ENCODE data around the gene GFAP. TPM values are rescaled to one million over a fixed set of nuclear protein-coding genes. Genes with fewer than 3 reads are reported as not detected.

The GFAP gene
- total and polyA plus RNA-seq, 3 experiments from 2014 or later: not detected

- H3K27me3 Mint-ChIP-seq: peaks cover 0 to 2% of the 10 kb centered on the region in 2 donors
- no peak for DNase-seq
- CTCF ChIA-PET: interaction anchor here (1.0 kb wide), 1 partner anchor 13 kb away, joined by 3 read pairs; no protein-coding TSS in a partner anchor
- POLR2A ChIA-PET: no interaction called here
- H3K4me1 Mint-ChIP-seq: no peaks in the 10 kb centered on the region
- H3K36me3 ChIP-seq (ENCODE audit: insufficient read depth, low read length): no peaks in the 10 kb centered on the region
- H3K9me3 Mint-ChIP-seq: no peaks in the 10 kb centered on the region
- H3K36me3 Mint-ChIP-seq: no peaks in the 10 kb centered on the region
- H3K4me1 ChIP-seq (ENCODE audit: insufficient read depth, low read length): no peaks in the 10 kb centered on the region
- no peak overlapping the region for H3K4me3 ChIP-seq (ENCODE audit: low read length)
- no peaks in the 10 kb centered on the region for H3K9me3 ChIP-seq (ENCODE audit: low read length)
- H3K4me3 Mint-ChIP-seq: no peak overlapping the region
- no peak overlapping the region for H3K27ac ChIP-seq (ENCODE audit: low read depth, low read length)
- H3K27me3 ChIP-seq (ENCODE audit: insufficient read depth, low read length, poor library complexity, severe bottlenecking): no peaks in the 10 kb centered on the region
- peak overlapping the region in 2 of 8 donors; percentile 42 to 44 for H3K27ac Mint-ChIP-seq
Measured at GRCh38 chr17:44928950-44929720, 13.8 kb upstream of the GFAP start.

- no peaks in the 10 kb centered on the region for H3K36me3 ChIP-seq (ENCODE audit: insufficient read depth, low read length)
- H3K27me3 ChIP-seq (ENCODE audit: insufficient read depth, low read length, poor library complexity, severe bottlenecking): no peaks in the 10 kb centered on the region
- H3K4me1 Mint-ChIP-seq: no peaks in the 10 kb centered on the region
- H3K9me3 ChIP-seq (ENCODE audit: low read length): no peaks in the 10 kb centered on the region
- H3K27me3 Mint-ChIP-seq: peaks cover 1 to 2% of the 10 kb centered on the region in 2 donors
- peak in 1 of 5 donors; percentile 30 for DNase-seq
- H3K9me3 Mint-ChIP-seq: no peaks in the 10 kb centered on the region
- POLR2A ChIA-PET: no interaction called here
- peak overlapping the region in 1 of 8 donors; percentile 79 for H3K27ac Mint-ChIP-seq
- no peaks in the 10 kb centered on the region for H3K4me1 ChIP-seq (ENCODE audit: insufficient read depth, low read length)
- no peaks in the 10 kb centered on the region for H3K36me3 Mint-ChIP-seq
- CTCF ChIA-PET: no interaction called here
- no peak overlapping the region for H3K4me3 Mint-ChIP-seq
- H3K4me3 ChIP-seq (ENCODE audit: low read length): no peak overlapping the region
- H3K27ac ChIP-seq (ENCODE audit: low read depth, low read length): no peak overlapping the region
Measured at GRCh38 chr17:44928136-44928535, 12.8 kb upstream of the GFAP start.

GRCh38 chr17:44927696-44928095 lies 12.4 kb upstream of the GFAP start:
- Histone ChIP-seq H3K4me1 (ENCODE audit: insufficient read depth, low read length) (no peaks in the 10 kb centered on the region), H3K36me3 (ENCODE audit: insufficient read depth, low read length) (no peaks in the 10 kb centered on the region), H3K9me3 (ENCODE audit: low read length) (no peaks in the 10 kb centered on the region), H3K27ac (ENCODE audit: low read depth, low read length) (no peak overlapping the region), H3K4me3 (ENCODE audit: low read length) (no peak overlapping the region), H3K27me3 (ENCODE audit: insufficient read depth, low read length, poor library complexity, severe bottlenecking) (no peaks in the 10 kb centered on the region)
- no peak overlapping the region for H3K4me3 Mint-ChIP-seq
- H3K4me1 Mint-ChIP-seq: no peaks in the 10 kb centered on the region
- peak in 1 of 5 donors; percentile 20 for DNase-seq
- ChIA-PET CTCF (interaction anchor here (0.6 to 1.6 kb wide), 2 partner anchors 208 to 674 kb away, joined by 3 read pairs; partner anchors contain the start of gene ACBD4), POLR2A (no interaction called here)
- H3K9me3 Mint-ChIP-seq: no peaks in the 10 kb centered on the region
- peak overlapping the region in 1 of 8 donors; percentile 79 for H3K27ac Mint-ChIP-seq
- H3K36me3 Mint-ChIP-seq: no peaks in the 10 kb centered on the region
- peaks cover 2 to 6% of the 10 kb centered on the region in 2 donors for H3K27me3 Mint-ChIP-seq

- Histone ChIP-seq H3K4me1 (ENCODE audit: insufficient read depth, low read length) (no peaks in the 10 kb centered on the region), H3K27ac (ENCODE audit: low read depth, low read length) (no peak overlapping the region), H3K9me3 (ENCODE audit: low read length) (no peaks in the 10 kb centered on the region), H3K36me3 (ENCODE audit: insufficient read depth, low read length) (no peaks in the 10 kb centered on the region), H3K4me3 (ENCODE audit: low read length) (no peak overlapping the region), H3K27me3 (ENCODE audit: insufficient read depth, low read length, poor library complexity, severe bottlenecking) (no peaks in the 10 kb centered on the region)
- ChIA-PET POLR2A (no interaction called here), CTCF (interaction anchor here (0.6 to 1.6 kb wide), 2 partner anchors 208 to 673 kb away, joined by 3 read pairs; partner anchors contain the start of gene ACBD4)
- no peaks in the 10 kb centered on the region for H3K9me3 Mint-ChIP-seq
- H3K27me3 Mint-ChIP-seq: peaks cover 2 to 10% of the 10 kb centered on the region in 2 donors
- DNase-seq: peak in 1 of 5 donors; percentile 37
- H3K27ac Mint-ChIP-seq: no peak overlapping the region
- no peak overlapping the region for H3K4me3 Mint-ChIP-seq
- H3K36me3 Mint-ChIP-seq: no peaks in the 10 kb centered on the region
- H3K4me1 Mint-ChIP-seq: no peaks in the 10 kb centered on the region
Measured at GRCh38 chr17:44926821-44927525, 11.7 kb upstream of the GFAP start.

GRCh38 chr17:44925731-44926697 lies 10.7 kb upstream of the GFAP start:
- Mint-ChIP-seq H3K36me3 (no peaks in the 10 kb centered on the region), H3K27me3 (peaks cover 2 to 14% of the 10 kb centered on the region in 2 donors), H3K9me3 (no peaks in the 10 kb centered on the region), H3K27ac (peak overlapping the region in 1 of 8 donors; percentile 89), H3K4me1 (no peaks in the 10 kb centered on the region), H3K4me3 (no peak overlapping the region)
- Histone ChIP-seq H3K27ac (ENCODE audit: low read depth, low read length) (no peak overlapping the region), H3K36me3 (ENCODE audit: insufficient read depth, low read length) (no peaks in the 10 kb centered on the region), H3K9me3 (ENCODE audit: low read length) (no peaks in the 10 kb centered on the region), H3K4me3 (ENCODE audit: low read length) (no peak overlapping the region), H3K27me3 (ENCODE audit: insufficient read depth, low read length, poor library complexity, severe bottlenecking) (no peaks in the 10 kb centered on the region), H3K4me1 (ENCODE audit: insufficient read depth, low read length) (no peaks in the 10 kb centered on the region)
- DNase-seq: peak in 1 of 5 donors; percentile 37
- ChIA-PET POLR2A (no interaction called here), CTCF (interaction anchor here (1.6 kb wide), 1 partner anchor 209 kb away, joined by 3 read pairs; the partner anchor contains the start of gene ACBD4)

GRCh38 chr17:44924107-44924544 lies 8.8 kb upstream of the GFAP start:
- no peak overlapping the region for H3K4me3 Mint-ChIP-seq
- CTCF ChIA-PET: no interaction called here
- no peaks in the 10 kb centered on the region for H3K9me3 ChIP-seq (ENCODE audit: low read length)
- no peak overlapping the region for H3K4me3 ChIP-seq (ENCODE audit: low read length)
- H3K27me3 ChIP-seq (ENCODE audit: insufficient read depth, low read length, poor library complexity, severe bottlenecking): no peaks in the 10 kb centered on the region
- no peak overlapping the region for H3K27ac ChIP-seq (ENCODE audit: low read depth, low read length)
- H3K4me1 Mint-ChIP-seq: no peaks in the 10 kb centered on the region
- H3K36me3 ChIP-seq (ENCODE audit: insufficient read depth, low read length): no peaks in the 10 kb centered on the region
- H3K36me3 Mint-ChIP-seq: no peaks in the 10 kb centered on the region
- DNase-seq: peak in 1 of 5 donors; percentile 25
- H3K27ac Mint-ChIP-seq: no peak overlapping the region
- POLR2A ChIA-PET: interaction anchor here (0.6 kb wide), 1 partner anchor 9 kb away, joined by 3 read pairs; no protein-coding TSS in a partner anchor
- no peaks in the 10 kb centered on the region for H3K9me3 Mint-ChIP-seq
- no peaks in the 10 kb centered on the region for H3K4me1 ChIP-seq (ENCODE audit: insufficient read depth, low read length)
- peaks cover 2 to 21% of the 10 kb centered on the region in 2 donors for H3K27me3 Mint-ChIP-seq

GRCh38 chr17:44922746-44923470 lies 7.6 kb upstream of the GFAP start:
- H3K9me3 Mint-ChIP-seq: no peaks in the 10 kb centered on the region
- POLR2A ChIA-PET: no interaction called here

More at GRCh38 chr17:44922746-44923470, 7.6 kb upstream of the GFAP start:
- Histone ChIP-seq H3K4me1 (ENCODE audit: insufficient read depth, low read length) (no peaks in the 10 kb centered on the region), H3K27ac (ENCODE audit: low read depth, low read length) (no peak overlapping the region), H3K27me3 (ENCODE audit: insufficient read depth, low read length, poor library complexity, severe bottlenecking) (no peaks in the 10 kb centered on the region), H3K9me3 (ENCODE audit: low read length) (no peaks in the 10 kb centered on the region), H3K36me3 (ENCODE audit: insufficient read depth, low read length) (no peaks in the 10 kb centered on the region), H3K4me3 (ENCODE audit: low read length) (no peak overlapping the region)
- CTCF ChIA-PET: interaction anchor here (1.4 to 5.6 kb wide), 2 partner anchors 98 to 275 kb away, joined by 3 to 45 read pairs; no protein-coding TSS in a partner anchor
- Mint-ChIP-seq H3K36me3 (no peaks in the 10 kb centered on the region), H3K27me3 (peaks cover 2 to 21% of the 10 kb centered on the region in 2 donors), H3K27ac (no peak overlapping the region), H3K4me3 (no peak overlapping the region), H3K4me1 (no peaks in the 10 kb centered on the region)
- DNase-seq: peak in 1 of 5 donors; percentile 30
